ENCODE measurements around the gene MYH7. TPM values are rescaled to one million over a fixed set of nuclear protein-coding genes. Genes with fewer than 3 reads are reported as not detected.

Gene MYH7
- total RNA-seq (2014; rRNA removed; shearing (Covaris generic)), result not detected in 2 replicates

DNA sequence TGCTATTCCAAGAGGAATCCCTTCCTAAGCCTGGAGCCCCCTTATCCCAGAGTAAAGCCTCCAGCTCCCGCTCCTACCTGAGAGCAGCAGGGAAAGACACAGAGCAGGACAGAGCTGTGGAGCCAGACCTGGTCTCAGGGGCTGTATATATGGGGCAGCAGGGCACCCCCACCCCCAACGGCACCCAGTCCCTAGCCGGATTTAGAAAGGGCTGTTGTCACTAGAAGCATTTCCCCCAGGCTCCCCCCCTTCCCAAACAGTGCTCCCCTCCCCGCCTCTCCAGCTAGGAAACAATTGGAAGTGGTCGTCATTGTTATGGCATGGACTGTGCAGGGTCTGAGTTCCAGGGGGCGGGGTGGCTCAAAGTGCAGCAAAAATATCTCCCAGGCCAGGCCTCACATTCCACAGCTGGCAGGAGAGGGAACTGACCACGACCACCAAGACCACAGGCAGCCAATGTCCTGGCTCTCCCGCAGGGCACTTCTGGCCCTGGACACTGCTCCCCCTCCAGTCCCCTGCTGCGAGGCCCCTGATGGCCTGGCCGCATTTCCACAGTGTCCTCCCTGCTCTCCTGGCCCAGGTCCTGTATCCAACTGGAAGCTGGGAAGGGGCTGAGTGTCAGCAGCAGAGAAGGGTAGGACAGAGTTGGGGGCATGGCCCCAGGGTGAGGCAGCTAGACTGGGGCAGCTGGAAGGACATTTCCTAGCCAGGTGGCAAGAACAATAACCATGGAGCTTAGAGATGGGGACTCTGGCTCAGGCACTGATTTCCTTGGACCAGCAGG is at the start of gene MYH7:
TSS of gene MYH7 (minus strand) at position 118 of the 784 bp plus-strand sequence. CDS start 1,928 bp downstream, outside the sequence.
- no peak for DNase-seq (ENCODE audit: low spot score)

DNA sequence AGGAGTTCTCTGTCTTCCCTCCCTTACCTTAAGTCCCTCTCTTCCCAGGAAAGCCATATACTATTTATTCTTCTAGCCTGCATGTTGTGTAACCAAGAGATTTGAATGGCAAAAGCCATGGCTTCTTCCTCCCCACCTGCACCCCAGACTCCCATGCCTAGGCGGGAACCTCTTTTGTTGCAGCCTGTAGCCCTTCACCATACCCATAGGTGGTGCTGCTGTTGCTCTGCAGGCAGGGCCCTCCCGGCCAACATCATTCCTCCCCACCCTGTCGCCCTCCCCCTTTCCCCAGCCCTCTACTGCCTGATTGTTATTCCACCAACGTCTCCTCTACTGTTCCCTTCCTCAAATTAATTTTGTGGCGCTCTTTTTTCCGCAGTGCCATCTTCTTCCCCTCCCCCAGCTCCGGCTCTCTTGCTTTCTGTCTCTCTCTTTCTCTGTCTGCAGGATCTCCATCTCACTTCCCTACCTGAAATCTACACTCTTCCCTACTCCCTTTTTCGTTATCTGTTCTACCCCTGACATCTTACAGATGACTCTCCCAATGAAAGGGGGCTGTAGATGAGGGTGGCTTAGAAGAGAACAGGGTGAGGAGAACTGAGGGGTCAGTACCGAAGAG is 47.9 kb upstream of the MYH7 start:
- no peak for DNase-seq (ENCODE audit: low spot score)

DNA sequence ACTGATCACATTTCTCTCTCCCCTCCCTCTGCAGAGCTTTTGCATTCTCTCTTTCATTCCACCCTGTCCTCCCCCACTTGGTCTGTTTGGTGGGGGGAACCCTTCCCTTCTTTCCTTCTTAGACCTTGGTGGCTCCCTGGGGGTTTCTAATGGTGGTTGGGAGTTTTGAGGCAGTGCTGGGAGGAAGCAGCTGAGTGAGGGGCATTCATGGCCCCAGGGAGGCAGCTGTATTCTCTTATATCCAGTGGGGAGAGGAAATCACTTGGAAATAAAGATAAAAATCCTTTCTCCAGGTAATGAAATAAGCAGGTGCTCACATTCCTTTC is 47.3 kb upstream of the MYH7 start:
- no peak for DNase-seq (ENCODE audit: low spot score)

DNA sequence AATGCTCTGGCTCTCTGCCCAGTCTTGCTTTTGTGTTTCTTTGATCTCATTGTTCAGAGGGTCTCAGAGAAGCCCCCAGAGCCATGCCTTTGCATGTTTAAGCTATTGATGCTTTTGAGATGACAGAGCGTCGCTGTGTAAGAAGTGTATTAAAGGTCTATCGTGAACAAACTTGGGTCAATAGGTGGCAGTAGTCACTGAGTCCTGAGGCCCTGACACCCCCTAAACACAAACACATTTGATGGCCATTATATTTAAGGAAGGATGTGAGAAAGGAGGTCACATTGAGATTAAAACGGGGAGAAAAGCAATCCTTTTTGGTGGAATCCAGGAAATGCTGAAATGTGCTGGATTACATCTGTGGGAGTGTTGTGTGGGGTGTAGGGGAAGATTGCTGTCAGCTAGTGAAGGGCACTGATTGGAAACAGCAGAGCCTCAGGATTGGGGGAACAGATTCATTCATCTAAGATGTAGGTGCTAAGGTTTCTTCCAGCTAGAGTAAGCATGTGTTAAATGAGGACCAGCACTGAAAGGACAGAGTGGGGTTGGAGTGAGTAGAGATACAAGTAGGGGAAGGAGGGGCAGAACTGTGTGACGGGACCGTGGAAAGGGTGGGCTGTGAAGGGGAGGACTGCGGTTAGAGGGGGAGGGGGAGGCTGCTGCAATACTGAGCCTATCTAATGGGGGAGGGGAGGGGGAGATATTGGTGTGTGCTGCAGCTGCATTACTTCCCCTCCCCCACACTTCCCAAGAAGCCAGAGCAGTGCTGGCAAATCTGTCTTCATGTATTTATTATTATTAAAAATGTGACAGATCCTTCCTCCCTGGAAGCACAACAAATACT is 46.7 kb upstream of the MYH7 start:
- no peak for DNase-seq (ENCODE audit: low spot score)

DNA sequence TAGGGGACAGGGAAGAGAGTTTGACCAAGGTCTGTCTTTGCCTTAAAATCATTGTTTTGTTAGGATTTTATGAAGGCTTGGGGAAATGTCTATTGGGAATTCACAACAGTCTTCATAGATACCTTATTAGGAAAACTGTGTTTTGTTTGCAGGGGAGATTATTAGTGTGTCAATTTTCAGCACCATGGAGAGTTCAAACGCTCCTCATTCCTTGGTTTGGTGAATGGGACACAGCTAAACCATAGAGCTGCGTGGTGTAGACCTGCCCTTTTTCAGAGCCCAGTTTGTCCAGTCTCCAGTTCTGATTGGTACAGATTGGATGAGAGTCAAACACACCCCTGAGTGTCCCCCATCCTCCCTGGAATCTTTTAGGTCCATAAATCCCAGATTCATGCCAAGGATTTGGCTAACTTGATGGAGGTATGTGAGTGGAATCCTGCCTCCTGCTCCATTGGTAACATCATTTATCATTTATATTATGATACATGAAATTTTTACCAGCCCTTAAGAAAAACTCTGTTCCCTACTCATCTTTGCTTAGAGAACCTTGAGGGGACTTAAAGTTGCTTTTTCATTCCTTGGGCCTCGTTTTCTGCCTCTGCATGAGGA is 46.0 kb upstream of the MYH7 start:
- DNase-seq (ENCODE audit: low spot score), result no peak

- DNase-seq (ENCODE audit: low spot score), result peak; percentile 16
These were observed 42.8 kb upstream of the MYH7 start for GRCh38 chr14:23478109-23478759.

GRCh38 chr14:23470947-23471346 is 35.5 kb upstream of the MYH7 start:
- no peak for DNase-seq (ENCODE audit: low spot score)

DNA sequence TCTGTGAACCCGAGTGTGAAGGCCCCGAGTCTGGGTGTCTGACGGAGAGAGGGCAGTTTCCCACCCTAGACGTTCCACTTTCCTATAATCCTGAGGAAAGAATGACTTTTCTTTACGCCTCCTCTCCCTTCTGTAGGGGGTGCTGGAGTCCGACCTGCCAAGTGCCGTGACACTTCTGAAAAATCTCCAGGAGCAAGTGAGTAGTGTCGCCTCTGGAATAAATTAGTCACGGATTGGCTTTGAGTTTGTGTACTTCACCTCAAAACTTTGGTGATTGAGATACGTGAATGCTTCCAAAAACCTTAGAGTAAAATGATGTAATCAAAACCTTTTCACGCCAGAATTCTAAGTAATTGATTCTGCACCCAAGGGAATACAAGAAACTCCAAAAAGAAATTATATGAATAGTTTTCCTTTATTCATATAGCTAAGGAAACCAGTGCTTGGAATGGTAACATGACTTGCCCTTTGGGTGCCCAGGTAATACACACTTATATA is 34.5 kb upstream of the MYH7 start:
- DNase-seq (ENCODE audit: low spot score), result no peak

GRCh38 chr14:23469127-23469905 is 33.9 kb upstream of the MYH7 start, which contains the start of gene NGDN:
Gene NGDN, plus strand, starts transcription at chr14:23469703. Its CDS starts 13 bp downstream, at chr14:23469716.
- peak; percentile 99 for DNase-seq (ENCODE audit: low spot score)

GRCh38 chr14:23468704-23469126 is 33.3 kb upstream of the MYH7 start:
- no peak for DNase-seq (ENCODE audit: low spot score)

- no peak for DNase-seq (ENCODE audit: low spot score)
These were observed 29.8 kb upstream of the MYH7 start for GRCh38 chr14:23465261-23465660.

DNA sequence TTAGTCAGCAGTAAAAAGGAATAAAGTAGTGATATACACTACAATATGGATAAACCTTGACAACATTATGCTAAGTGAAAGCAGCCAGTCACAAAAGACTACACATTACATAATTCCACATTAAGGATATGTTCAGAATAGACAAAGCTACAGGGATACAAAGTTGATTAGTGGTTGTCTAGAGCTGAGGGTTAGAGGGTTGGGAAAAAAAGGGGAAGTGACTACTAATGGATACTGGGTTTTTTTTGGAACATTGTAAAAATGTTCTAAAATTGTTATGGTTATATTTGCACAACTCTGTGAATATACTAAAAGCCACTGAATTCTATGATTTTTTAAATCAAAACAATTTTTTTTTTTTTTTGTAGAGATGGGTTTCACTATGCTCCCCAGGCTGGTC is 29.2 kb upstream of the MYH7 start:
- DNase-seq (ENCODE audit: low spot score), result no peak

DNA sequence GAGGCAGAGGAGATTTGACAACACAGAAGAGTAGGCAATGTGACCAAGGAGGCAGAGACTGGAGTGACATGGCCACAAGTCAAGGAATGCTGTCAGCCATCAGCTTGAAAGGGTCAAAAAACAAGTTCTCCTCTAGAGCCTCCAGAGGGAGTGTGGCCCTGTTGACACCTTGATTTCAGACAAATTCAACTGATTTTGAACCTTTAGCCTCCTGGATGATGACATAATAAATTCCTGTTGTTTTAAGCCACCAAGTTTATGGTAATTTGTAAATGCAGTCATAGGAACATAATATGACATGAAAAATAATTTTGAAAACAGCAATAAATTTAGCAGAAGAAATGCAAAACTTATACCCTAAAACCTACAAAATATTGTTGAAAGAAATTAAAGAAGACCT is 25.5 kb upstream of the MYH7 start:
- DNase-seq (ENCODE audit: low spot score), result no peak

- DNase-seq (ENCODE audit: low spot score), result no peak
These were observed 22.4 kb upstream of the MYH7 start for GRCh38 chr14:23457587-23458445.

- DNase-seq (ENCODE audit: low spot score), result peak; percentile 3
These were observed 21.6 kb upstream of the MYH7 start for GRCh38 chr14:23456883-23457586.

DNA sequence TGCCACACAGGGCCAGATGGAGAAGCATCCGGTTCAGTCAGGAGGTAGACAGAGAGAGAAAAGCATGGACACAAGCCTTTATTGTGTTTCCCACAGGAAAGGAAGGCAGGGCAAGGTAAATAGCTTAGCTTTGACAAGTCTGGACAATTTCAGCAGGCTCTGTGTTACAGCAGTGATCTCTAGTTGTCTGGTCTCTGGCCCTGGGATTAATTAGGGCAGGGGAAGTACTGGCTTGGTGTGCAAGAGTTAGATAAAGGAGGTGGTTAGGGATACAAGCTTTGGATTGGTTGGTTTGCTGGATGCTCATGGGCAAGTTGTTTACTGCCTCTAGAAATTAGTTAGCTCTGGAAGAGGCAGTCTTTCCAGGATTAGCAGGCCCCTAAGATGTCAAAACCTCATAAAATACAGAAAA is 19.0 kb upstream of the MYH7 start:
- no peak for DNase-seq (ENCODE audit: low spot score)

- DNase-seq (ENCODE audit: low spot score), result no peak
These were observed 16.8 kb upstream of the MYH7 start for GRCh38 chr14:23452237-23452636.

- no peak for DNase-seq (ENCODE audit: low spot score)
These were observed 14.9 kb upstream of the MYH7 start for GRCh38 chr14:23450379-23450778.

- DNase-seq (ENCODE audit: low spot score), result no peak
These were observed 13.9 kb upstream of the MYH7 start for GRCh38 chr14:23449314-23449713.
